ENCODE results near the gene SLC35E1.
"Not testable (repeated sequence)": the region's sequence is repeated elsewhere in the genome, so short reads cannot be mapped to it uniquely, and the experiment has no call there.

SLC35E1 gene

GRCh38 chr19:16520986-16521624 lies 51.1 kb downstream of the SLC35E1 start:
- no peak for DNase-seq

GRCh38 chr19:16520074-16520973 lies 51.9 kb downstream of the SLC35E1 start:
- DNase-seq = no peak

GRCh38 chr19:16519230-16519687 lies 53.0 kb downstream of the SLC35E1 start:
- DNase-seq = no peak

GRCh38 chr19:16518483-16519229 lies 53.6 kb downstream of the SLC35E1 start:
- no peak for DNase-seq

- no peak for DNase-seq
Observed at GRCh38 chr19:16518061-16518460, 54.2 kb downstream of the SLC35E1 start.

GRCh38 chr19:16516923-16517610 lies 55.1 kb downstream of the SLC35E1 start:
- DNase-seq = no peak

GRCh38 chr19:16516381-16516780 lies 55.8 kb downstream of the SLC35E1 start:
- no peak for DNase-seq

GRCh38 chr19:16514383-16515019 lies 57.7 kb downstream of the SLC35E1 start:
- no peak for DNase-seq

- DNase-seq = not testable (repeated sequence)
Observed at GRCh38 chr19:16512611-16513010, 59.6 kb downstream of the SLC35E1 start.

- peak in 1 of 2 experiments; percentile 37 for DNase-seq
Observed at GRCh38 chr19:16509141-16510061, 62.8 kb downstream of the SLC35E1 start.

- no peak for DNase-seq
Observed at GRCh38 chr19:16508546-16508945, 63.7 kb downstream of the SLC35E1 start.

- no peak for DNase-seq
Observed at GRCh38 chr19:16506961-16507360, 65.3 kb downstream of the SLC35E1 start.

- DNase-seq = not testable (repeated sequence)
Observed at GRCh38 chr19:16506161-16506560, 66.1 kb downstream of the SLC35E1 start.

GRCh38 chr19:16504271-16504670 lies 67.9 kb downstream of the SLC35E1 start:
- no peak for DNase-seq
